ENCODE results near the gene UNC93B1.

UNC93B1 gene, protein sequence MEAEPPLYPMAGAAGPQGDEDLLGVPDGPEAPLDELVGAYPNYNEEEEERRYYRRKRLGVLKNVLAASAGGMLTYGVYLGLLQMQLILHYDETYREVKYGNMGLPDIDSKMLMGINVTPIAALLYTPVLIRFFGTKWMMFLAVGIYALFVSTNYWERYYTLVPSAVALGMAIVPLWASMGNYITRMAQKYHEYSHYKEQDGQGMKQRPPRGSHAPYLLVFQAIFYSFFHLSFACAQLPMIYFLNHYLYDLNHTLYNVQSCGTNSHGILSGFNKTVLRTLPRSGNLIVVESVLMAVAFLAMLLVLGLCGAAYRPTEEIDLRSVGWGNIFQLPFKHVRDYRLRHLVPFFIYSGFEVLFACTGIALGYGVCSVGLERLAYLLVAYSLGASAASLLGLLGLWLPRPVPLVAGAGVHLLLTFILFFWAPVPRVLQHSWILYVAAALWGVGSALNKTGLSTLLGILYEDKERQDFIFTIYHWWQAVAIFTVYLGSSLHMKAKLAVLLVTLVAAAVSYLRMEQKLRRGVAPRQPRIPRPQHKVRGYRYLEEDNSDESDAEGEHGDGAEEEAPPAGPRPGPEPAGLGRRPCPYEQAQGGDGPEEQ

DNA sequence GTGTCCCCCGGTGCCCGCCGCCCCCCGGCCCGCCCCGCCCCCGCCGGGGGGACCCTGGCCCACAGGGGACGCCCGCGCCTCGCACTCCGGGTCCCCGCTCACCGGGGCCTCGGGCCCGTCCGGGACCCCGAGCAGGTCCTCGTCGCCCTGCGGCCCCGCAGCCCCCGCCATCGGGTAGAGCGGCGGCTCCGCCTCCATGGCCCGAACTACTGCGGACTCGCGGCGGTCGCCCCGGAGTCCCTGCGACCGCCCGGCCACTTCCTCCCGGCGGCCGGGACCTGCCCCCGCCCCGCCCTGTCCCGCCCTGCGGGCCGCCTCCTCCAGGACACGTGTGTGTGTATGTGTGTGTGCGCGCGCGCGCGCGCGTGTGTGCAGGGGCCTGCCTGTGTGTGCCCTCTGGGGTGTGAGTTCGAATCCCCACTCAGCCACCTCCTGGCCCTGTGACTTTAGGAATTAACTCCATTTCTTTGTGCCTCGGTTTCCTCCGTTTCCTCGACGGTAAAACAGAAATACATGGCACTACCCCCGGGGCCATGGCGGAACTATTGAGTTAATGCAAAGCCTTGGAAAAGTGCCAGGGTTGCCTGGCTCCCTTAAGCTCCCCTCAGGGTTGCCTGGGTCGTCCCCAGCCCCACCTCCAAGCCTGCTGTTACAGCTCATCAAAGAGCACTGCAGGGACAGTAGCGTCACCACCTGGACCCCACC, at the start of gene UNC93B1:
Gene UNC93B1, minus strand, starts transcription at position 252 of the 705 bp plus-strand sequence. Its CDS starts 54 bp downstream, at position 198.
- DNase-seq = peak; percentile 84 to 89
- no peak for TF ChIP-seq GATA1 (IDR thresholded peaks at IDR 0.05; ENCODE audit: low read depth, low read length)
- TF ChIP-seq POLR2A (IDR thresholded peaks at IDR 0.05; ENCODE audit: low read length) = peak; percentile 34

DNA sequence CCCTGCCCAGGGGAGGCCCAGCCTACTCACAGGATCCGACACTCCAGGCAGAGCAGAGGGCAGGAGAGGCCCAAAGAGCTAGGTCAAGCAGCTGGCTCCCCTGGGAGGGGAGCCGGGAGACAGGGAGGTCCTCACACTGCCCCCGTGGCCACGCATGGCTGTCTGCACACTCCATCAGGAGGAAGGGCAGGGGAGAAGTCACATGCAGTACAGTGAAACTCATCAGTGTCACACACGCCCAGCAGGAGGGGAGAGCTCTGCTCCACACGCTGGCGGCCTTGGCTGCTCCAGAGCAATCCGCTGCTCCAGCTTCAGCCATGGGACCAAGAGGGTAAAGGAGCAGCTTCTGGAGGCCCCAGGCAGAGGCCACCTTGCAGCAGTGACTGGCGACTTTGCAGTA, 49.2 kb upstream of the UNC93B1 start:
- TF ChIP-seq GATA1 (IDR thresholded peaks at IDR 0.05; ENCODE audit: low read depth, low read length) = no peak
- TF ChIP-seq POLR2A (IDR thresholded peaks at IDR 0.05; ENCODE audit: low read length) = no peak
- DNase-seq = no peak

- no peak for DNase-seq
- no peak for TF ChIP-seq POLR2A (IDR thresholded peaks at IDR 0.05; ENCODE audit: low read length)
- TF ChIP-seq GATA1 (IDR thresholded peaks at IDR 0.05; ENCODE audit: low read depth, low read length) = no peak
These were observed 48.4 kb upstream of the UNC93B1 start for GRCh38 chr11:68052137-68052873.

DNA sequence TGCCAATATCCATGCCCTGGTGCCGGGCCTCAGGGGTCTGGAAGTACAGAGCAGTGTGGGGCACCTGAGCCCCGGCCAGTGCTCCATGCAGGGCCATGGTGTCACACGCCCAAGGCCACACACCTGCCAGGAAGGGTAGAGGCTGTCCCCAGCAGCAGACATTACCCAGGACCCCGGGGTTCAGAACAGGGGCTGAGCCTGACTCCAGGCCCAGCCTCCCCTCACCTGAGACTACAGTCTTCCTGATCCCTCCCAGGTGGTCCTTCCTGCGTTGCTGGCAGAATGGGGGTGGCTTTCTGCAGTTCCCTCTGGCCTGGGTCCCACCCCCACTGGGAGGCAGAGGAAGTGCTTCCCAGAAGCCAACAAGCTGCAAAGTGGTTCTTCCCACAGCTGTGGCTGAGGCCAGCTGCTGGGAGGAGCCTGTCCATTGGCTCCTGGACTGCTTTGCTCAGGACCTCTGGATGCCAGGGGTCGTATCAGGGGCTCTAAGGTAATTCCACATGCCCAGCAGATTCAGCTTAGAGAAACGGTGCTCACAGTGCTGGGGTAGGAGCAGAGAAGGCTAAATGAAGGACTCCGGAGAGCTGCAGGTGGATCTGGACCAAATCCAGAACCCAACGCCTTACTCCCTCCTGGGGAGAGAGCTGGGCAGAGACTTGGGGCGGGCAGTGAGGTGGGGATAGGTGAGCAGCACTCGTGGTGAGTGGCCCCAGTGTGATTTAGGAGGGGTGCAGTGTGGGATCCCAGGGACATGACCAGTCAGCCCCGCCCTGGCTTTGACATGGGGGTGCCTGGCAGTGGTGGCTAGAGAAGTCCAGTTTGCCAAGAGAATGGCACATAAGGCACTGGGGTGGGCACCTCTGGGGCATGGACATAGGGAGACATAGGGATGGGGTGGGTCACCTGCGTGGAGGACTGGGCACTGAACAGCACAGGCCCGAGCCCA, 47.6 kb upstream of the UNC93B1 start:
- DNase-seq = no peak

GRCh38 chr11:68050371-68050841, 46.5 kb upstream of the UNC93B1 start:
- no peak for DNase-seq
- TF ChIP-seq POLR2A (IDR thresholded peaks at IDR 0.05; ENCODE audit: low read length) (no peak), GATA1 (IDR thresholded peaks at IDR 0.05; ENCODE audit: low read depth, low read length) (no peak)

More for the DNA sequence above, 47.6 kb upstream of the UNC93B1 start:
- no peak for TF ChIP-seq GATA1 (IDR thresholded peaks at IDR 0.05; ENCODE audit: low read depth, low read length)
- no peak for TF ChIP-seq POLR2A (IDR thresholded peaks at IDR 0.05; ENCODE audit: low read length)

DNA sequence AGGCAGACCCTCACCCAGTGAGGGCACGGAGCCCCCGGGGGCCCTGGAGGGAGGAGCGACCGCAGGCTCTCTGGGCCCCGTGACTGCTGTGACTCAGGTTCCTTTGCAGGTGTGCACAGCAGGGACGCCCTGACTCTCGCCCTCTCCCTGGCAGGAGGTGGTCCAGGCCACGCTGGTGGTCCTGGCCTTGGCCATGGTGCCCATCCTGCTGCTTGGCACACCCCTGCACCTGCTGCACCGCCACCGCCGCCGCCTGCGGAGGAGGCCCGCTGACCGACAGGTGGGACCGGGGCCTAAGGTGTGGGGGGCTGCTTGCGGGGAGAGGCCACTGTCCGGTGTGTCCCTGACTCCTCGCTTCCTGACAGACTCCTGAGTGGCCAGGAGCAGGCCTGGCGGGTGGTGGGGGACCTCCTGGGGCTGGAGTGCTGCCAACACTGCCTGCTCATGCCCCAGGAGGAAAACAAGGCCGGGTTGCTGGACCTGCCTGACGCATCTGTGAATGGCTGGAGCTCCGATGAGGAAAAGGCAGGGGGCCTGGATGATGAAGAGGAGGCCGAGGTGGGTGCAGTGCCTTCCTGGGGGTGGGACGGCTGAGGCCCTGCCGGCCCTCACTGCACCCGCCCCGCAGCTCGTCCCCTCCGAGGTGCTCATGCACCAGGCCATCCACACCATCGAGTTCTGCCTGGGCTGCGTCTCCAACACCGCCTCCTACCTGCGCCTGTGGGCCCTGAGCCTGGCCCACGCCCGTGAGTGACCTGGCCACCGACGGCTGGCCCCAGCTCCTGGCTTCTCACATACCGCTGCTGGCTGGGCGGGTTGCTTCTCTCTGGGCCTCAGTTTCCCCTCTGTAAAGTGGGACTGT, 45.8 kb upstream of the UNC93B1 start:
- no peak for TF ChIP-seq GATA1 (IDR thresholded peaks at IDR 0.05; ENCODE audit: low read depth, low read length)
- DNase-seq = no peak

- TF ChIP-seq GATA1 (IDR thresholded peaks at IDR 0.05; ENCODE audit: low read depth, low read length) (no peak), POLR2A (IDR thresholded peaks at IDR 0.05; ENCODE audit: low read length) (no peak)
- no peak for DNase-seq
These were observed 45.0 kb upstream of the UNC93B1 start for GRCh38 chr11:68048681-68049508.

DNA sequence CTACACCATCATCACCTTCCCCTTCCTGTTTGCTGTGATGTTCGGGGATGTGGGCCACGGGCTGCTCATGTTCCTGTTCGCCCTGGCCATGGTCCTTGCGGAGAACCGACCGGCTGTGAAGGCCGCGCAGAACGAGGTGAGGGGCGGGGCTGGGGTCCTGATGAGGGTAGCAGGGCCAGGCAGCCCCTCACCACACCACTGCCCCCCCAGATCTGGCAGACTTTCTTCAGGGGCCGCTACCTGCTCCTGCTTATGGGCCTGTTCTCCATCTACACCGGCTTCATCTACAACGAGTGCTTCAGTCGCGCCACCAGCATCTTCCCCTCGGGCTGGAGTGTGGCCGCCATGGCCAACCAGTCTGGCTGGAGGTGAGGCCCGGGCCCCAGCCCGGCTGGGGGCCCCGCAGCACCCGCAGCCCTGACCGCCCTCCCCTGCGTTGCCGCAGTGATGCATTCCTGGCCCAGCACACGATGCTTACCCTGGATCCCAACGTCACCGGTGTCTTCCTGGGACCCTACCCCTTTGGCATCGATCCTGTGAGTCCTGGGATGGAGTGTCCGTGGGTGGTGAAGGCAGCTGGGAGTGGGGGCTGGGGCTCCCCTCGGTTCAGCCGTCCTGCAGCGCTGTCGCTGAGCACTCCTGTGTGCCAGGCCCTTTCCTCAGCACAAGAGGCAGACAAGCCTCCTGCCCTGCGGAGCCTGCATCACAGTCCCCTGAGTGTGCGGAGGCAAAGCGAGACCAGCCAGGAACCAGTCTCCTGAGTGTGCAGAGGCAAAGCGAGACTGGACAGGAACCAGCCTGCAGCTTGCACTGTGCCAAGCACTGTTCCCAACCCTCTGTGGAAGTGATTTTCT, 43.8 kb upstream of the UNC93B1 start:
- no peak for DNase-seq
- TF ChIP-seq GATA1 (IDR thresholded peaks at IDR 0.05; ENCODE audit: low read depth, low read length) (no peak), POLR2A (IDR thresholded peaks at IDR 0.05; ENCODE audit: low read length) (no peak)

GRCh38 chr11:68044898-68045351, 41.0 kb upstream of the UNC93B1 start:
- no peak for TF ChIP-seq GATA1 (IDR thresholded peaks at IDR 0.05; ENCODE audit: low read depth, low read length)
- TF ChIP-seq POLR2A (IDR thresholded peaks at IDR 0.05; ENCODE audit: low read length) = no peak
- no peak for DNase-seq

- no peak for DNase-seq
- TF ChIP-seq POLR2A (IDR thresholded peaks at IDR 0.05; ENCODE audit: low read length) = no peak
- TF ChIP-seq GATA1 (IDR thresholded peaks at IDR 0.05; ENCODE audit: low read depth, low read length) = no peak
These were observed 40.4 kb upstream of the UNC93B1 start for GRCh38 chr11:68044145-68044813.

Measured in erythroblast (primary cell).